H9 (cell line): Measurements from ENCODE around the gene TEAD1. TPM values are rescaled to one million over a fixed set of nuclear protein-coding genes. Genes with fewer than 3 reads are reported as not detected.

ENCODE experiments used
- DNase-seq: peaks from one replicate; pipeline ENCODE4 v3.0.0-alpha.2; 2017
- H2AFZ ChIP-seq: one replicate; pipeline ENCODE4 v1.6.1; 2013; ENCODE audit warnings: mild to moderate bottlenecking, low read length, control low read depth, moderate library complexity
- H2AK5ac ChIP-seq: 2 replicates; pipeline ENCODE4 v1.6.1; 2013; ENCODE audit warnings: low read length, control low read depth, mixed read lengths; ENCODE audit not compliant: insufficient read length
- H2BK120ac ChIP-seq: one replicate; pipeline ENCODE4 v1.6.1; 2013; ENCODE audit warnings: low read depth, mild to moderate bottlenecking, low read length, control low read depth, inconsistent platforms; ENCODE audit not compliant: poor library complexity, severe bottlenecking
- H2BK12ac ChIP-seq: 2 replicates; pipeline ENCODE4 v1.6.1; 2013; ENCODE audit warnings: low read length, control low read depth, mixed read lengths, low read depth; ENCODE audit not compliant: insufficient read length
- H2BK15ac ChIP-seq: 2 replicates; pipeline ENCODE4 v1.6.1; 2013; ENCODE audit warnings: low read depth, low read length, control low read depth
- H2BK20ac ChIP-seq: one replicate; pipeline ENCODE4 v1.6.1; 2013; ENCODE audit warnings: low read depth, mild to moderate bottlenecking, low read length, control low read depth, inconsistent platforms; ENCODE audit not compliant: poor library complexity, severe bottlenecking
- H2BK5ac ChIP-seq: 2 replicates; pipeline ENCODE4 v1.6.1; 2013; ENCODE audit warnings: low read length, control low read depth, mixed read lengths; ENCODE audit not compliant: insufficient read length
- H3K14ac ChIP-seq: 2 replicates; pipeline ENCODE4 v1.6.1; 2013; ENCODE audit warnings: low read length, control low read depth; ENCODE audit not compliant: insufficient read depth
- H3K18ac ChIP-seq: 2 replicates; pipeline ENCODE4 v1.6.1; 2013; ENCODE audit warnings: low read depth, mild to moderate bottlenecking, mixed read lengths, low read length, control low read depth; ENCODE audit not compliant: insufficient read length
- H3K23ac ChIP-seq: 2 replicates; pipeline ENCODE4 v1.6.1; 2013; ENCODE audit warnings: low read length, control low read depth, mixed read lengths, low read depth; ENCODE audit not compliant: insufficient read length
- H3K23me2 ChIP-seq: 2 replicates; pipeline ENCODE4 v1.6.1; 2013; ENCODE audit warnings: low read depth, mild to moderate bottlenecking, mixed read lengths, low read length, control low read depth; ENCODE audit not compliant: insufficient read length, poor library complexity, severe bottlenecking
- H3K27ac ChIP-seq: 2 replicates; pipeline ENCODE4 v1.5.1; 2013; ENCODE audit warnings: low read length, control low read depth, mixed read lengths, low read depth; ENCODE audit not compliant: insufficient read length
- H3K27me3 ChIP-seq: 2 replicates; pipeline ENCODE4 v1.6.1; 2013; ENCODE audit warnings: low read length, control low read depth, inconsistent platforms; ENCODE audit not compliant: insufficient read depth
- H3K4ac ChIP-seq: 2 replicates; pipeline ENCODE4 v1.6.1; 2013; ENCODE audit warnings: low read depth, mild to moderate bottlenecking, control low read depth, inconsistent platforms, low read length, moderate library complexity
- H3K4me1 ChIP-seq: 2 replicates; pipeline ENCODE4 v1.6.1; 2013; ENCODE audit warnings: low read length, control low read depth, inconsistent platforms; ENCODE audit not compliant: insufficient read depth
- H3K4me2 ChIP-seq: 2 replicates; pipeline ENCODE4 v1.6.1; 2013; ENCODE audit warnings: low read length, control low read depth, mixed read lengths; ENCODE audit not compliant: insufficient read length, insufficient read depth
- H3K56ac ChIP-seq: 2 replicates; pipeline ENCODE4 v1.6.1; 2013; ENCODE audit warnings: low read depth, mild to moderate bottlenecking, mixed read lengths, low read length, control low read depth; ENCODE audit not compliant: insufficient read length
- H3K79me1 ChIP-seq: 2 replicates; pipeline ENCODE4 v1.6.1; 2013; ENCODE audit warnings: low read depth, mild to moderate bottlenecking, moderate library complexity, low read length, control low read depth, inconsistent platforms; ENCODE audit not compliant: insufficient read depth, poor library complexity, severe bottlenecking
- H3K79me2 ChIP-seq: 2 replicates; pipeline ENCODE4 v1.6.1; 2013; ENCODE audit warnings: low read length, control low read depth, inconsistent platforms; ENCODE audit not compliant: insufficient read depth
- H3K9ac ChIP-seq: 2 replicates; pipeline ENCODE4 v1.6.1; 2013; ENCODE audit warnings: low read length, control low read depth, mixed read lengths; ENCODE audit not compliant: insufficient read length; ENCODE audit errors: extremely low read depth
- H3K9me3 ChIP-seq: one replicate; pipeline ENCODE4 v1.6.1; 2013; ENCODE audit warnings: low read depth, low read length, inconsistent platforms; ENCODE audit not compliant: control insufficient read depth
- H3T11ph ChIP-seq: one replicate; pipeline ENCODE4 v1.6.1; 2013; ENCODE audit warnings: mild to moderate bottlenecking, low read length, control low read depth, inconsistent platforms
- H4K20me1 ChIP-seq: one replicate; pipeline ENCODE4 v1.6.1; 2013; ENCODE audit not compliant: control insufficient read depth, insufficient read length, insufficient read depth
- H4K5ac ChIP-seq: 2 replicates; pipeline ENCODE4 v1.6.1; 2013; ENCODE audit warnings: low read depth, mild to moderate bottlenecking, mixed read lengths, low read length, control low read depth; ENCODE audit not compliant: insufficient read length
- H4K8ac ChIP-seq: replicated peaks from 2 replicates; pipeline ENCODE4 v1.6.1; 2013; ENCODE audit warnings: low read length, control low read depth, mixed read lengths, low read depth; ENCODE audit not compliant: insufficient read length
- H4K91ac ChIP-seq: 2 replicates; pipeline ENCODE4 v1.6.1; 2013; ENCODE audit warnings: low read depth, mild to moderate bottlenecking, moderate library complexity, mixed read lengths, low read length, control low read depth; ENCODE audit not compliant: insufficient read length
- H3K27ac Mint-ChIP-seq, 3 experiments: 2 replicates in 2 of 3; 3 replicates in 1 of 3; pipeline ENCODE4 v1.8.0; 2020 to 2021; ENCODE audit warnings: mixed read lengths in 3 of 3, mild to moderate bottlenecking in 1 of 3, moderate library complexity in 1 of 3
- H3K27me3 Mint-ChIP-seq: 2 replicates; pipeline ENCODE4 v1.8.0; 2021; ENCODE audit warnings: low read depth, mild to moderate bottlenecking, moderate library complexity, mixed read lengths
- H3K36me3 Mint-ChIP-seq, 3 experiments: 2 replicates in 2 of 3; 3 replicates in 1 of 3; pipeline ENCODE4 v1.8.0; 2020 to 2021; ENCODE audit warnings: low read depth in 3 of 3, mixed read lengths in 3 of 3; ENCODE audit not compliant: insufficient read depth in 1 of 3
- H3K4me1 Mint-ChIP-seq, 2 experiments: 2 replicates each; pipeline ENCODE4 v1.8.0; 2020; ENCODE audit warnings: mixed read lengths in 2 of 2
- H3K4me3 Mint-ChIP-seq, 2 experiments: 2 replicates in 1 of 2; 3 replicates in 1 of 2; pipeline ENCODE4 v1.8.0; 2020 to 2021; ENCODE audit warnings: mild to moderate bottlenecking in 2 of 2, mixed read lengths in 2 of 2, moderate library complexity in 1 of 2
- H3K9me3 Mint-ChIP-seq, 2 experiments: 2 replicates in 1 of 2; 3 replicates in 1 of 2; pipeline ENCODE4 v1.8.0; 2020; ENCODE audit warnings: mild to moderate bottlenecking in 2 of 2, mixed read lengths in 2 of 2, moderate library complexity in 1 of 2
- WGBS: extraction: QIAGEN DNeasy Blood & Tissue Kit; methylation state at CpG from one replicate; pipeline ENCODE4 v1.1.7; 2013; ENCODE audit warnings: missing lambda C conversion rate, low lambda C conversion rate, mixed read lengths; ENCODE audit not compliant: insufficient read length; ENCODE audit errors: extremely low coverage; 5-methylcytosine and 5-hydroxymethylcytosine counted together
- total RNA-seq: library from RNA; stranded (reverse); gene quantifications from 2 replicates; pipeline ENCODE4 v1.2.1, GENCODE V29; 2021
- TF ChIP-seq, protein P1 (sequence below): fragments of 200-600 bp; sonication (generic); conservative IDR thresholded peaks from 3 replicates; pipeline ENCODE4 v1.8.0; 2021; ENCODE audit warnings: antibody characterized with exemption, mild to moderate bottlenecking

The TEAD1 gene
- total RNA-seq, 1 experiment from 2014 or later: 75.1 TPM

- Histone ChIP-seq H3K9ac (no peak overlapping the region), H2AFZ (no peak overlapping the region), H2BK12ac (no peak overlapping the region), H3K23ac (no peak overlapping the region), H3K56ac (no peak overlapping the region), H4K91ac (no peak overlapping the region), H3K27me3 (no peaks in the 10 kb centered on the region), H3K4me2 (no peak overlapping the region), H2BK5ac (no peak overlapping the region), H3K4ac (no peak overlapping the region), H2AK5ac (no peak overlapping the region), H3K18ac (no peak overlapping the region), H4K5ac (no peak overlapping the region), H4K20me1 (no peaks in the 10 kb centered on the region), H3K79me1 (peaks cover 6% of the 10 kb centered on the region), H3K14ac (no peak overlapping the region), H3K79me2 (peaks cover 5% of the 10 kb centered on the region; the same call in 1 of the 2 replicates), H2BK15ac (no peak overlapping the region), H4K8ac (no peak overlapping the region), H3K23me2 (no peaks in the 10 kb centered on the region), H2BK120ac (no peak overlapping the region), H3K9me3 (no peaks in the 10 kb centered on the region), H3T11ph (no peak overlapping the region), H3K4me1 (no peaks in the 10 kb centered on the region; the same call in 1 of the 2 replicates), H2BK20ac (no peak overlapping the region), H3K27ac (no peak overlapping the region)
- no peaks in the 10 kb centered on the region for H3K9me3 Mint-ChIP-seq
- H3K4me3 Mint-ChIP-seq: no peak overlapping the region
- peaks cover 23 to 27% of the 10 kb centered on the region in 2 experiments for H3K4me1 Mint-ChIP-seq
- DNase-seq: no peak
- peak overlapping the region in 1 of 3 experiments; percentile 46; a peak in 2 of 7 replicates for H3K27ac Mint-ChIP-seq
- TF ChIP-seq, protein P1, sequence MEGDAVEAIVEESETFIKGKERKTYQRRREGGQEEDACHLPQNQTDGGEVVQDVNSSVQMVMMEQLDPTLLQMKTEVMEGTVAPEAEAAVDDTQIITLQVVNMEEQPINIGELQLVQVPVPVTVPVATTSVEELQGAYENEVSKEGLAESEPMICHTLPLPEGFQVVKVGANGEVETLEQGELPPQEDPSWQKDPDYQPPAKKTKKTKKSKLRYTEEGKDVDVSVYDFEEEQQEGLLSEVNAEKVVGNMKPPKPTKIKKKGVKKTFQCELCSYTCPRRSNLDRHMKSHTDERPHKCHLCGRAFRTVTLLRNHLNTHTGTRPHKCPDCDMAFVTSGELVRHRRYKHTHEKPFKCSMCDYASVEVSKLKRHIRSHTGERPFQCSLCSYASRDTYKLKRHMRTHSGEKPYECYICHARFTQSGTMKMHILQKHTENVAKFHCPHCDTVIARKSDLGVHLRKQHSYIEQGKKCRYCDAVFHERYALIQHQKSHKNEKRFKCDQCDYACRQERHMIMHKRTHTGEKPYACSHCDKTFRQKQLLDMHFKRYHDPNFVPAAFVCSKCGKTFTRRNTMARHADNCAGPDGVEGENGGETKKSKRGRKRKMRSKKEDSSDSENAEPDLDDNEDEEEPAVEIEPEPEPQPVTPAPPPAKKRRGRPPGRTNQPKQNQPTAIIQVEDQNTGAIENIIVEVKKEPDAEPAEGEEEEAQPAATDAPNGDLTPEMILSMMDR: no peak
- WGBS: no CpG with 5 or more reads among the region's 4 CpGs
- peaks cover 12 to 30% (median 15%) of the 10 kb centered on the region in 3 experiments; a peak in 6 of 7 replicates for H3K36me3 Mint-ChIP-seq
- no peaks in the 10 kb centered on the region for H3K27me3 Mint-ChIP-seq
Measured at GRCh38 chr11:12762696-12763324, 88.6 kb downstream of the TEAD1 start.
